AG20443 (cell line): ENCODE data around the gene PI4KA.
"Not testable (repeated sequence)": the region's sequence is repeated elsewhere in the genome, so short reads cannot be mapped to it uniquely, and the experiment has no call there.

Experiments
- DNase-seq: peaks from one replicate; pipeline ENCODE4 v3.0.0; 2012; ENCODE audit warnings: low spot score, mixed read lengths

The PI4KA gene

GRCh38 chr22:20724676-20725454 lies 133.7 kb downstream of the PI4KA start:
- no peak for DNase-seq

- DNase-seq = no peak
These were observed 137.0 kb downstream of the PI4KA start for GRCh38 chr22:20721409-20722218.

GRCh38 chr22:20720692-20721408 lies 137.8 kb downstream of the PI4KA start:
- no peak for DNase-seq

GRCh38 chr22:20718727-20719126 lies 139.9 kb downstream of the PI4KA start:
- DNase-seq = not testable (repeated sequence)

GRCh38 chr22:20717981-20718380 lies 140.6 kb downstream of the PI4KA start:
- DNase-seq = not testable (repeated sequence)

- not testable (repeated sequence) for DNase-seq
These were observed 141.3 kb downstream of the PI4KA start for GRCh38 chr22:20717213-20717866.

- not testable (repeated sequence) for DNase-seq
These were observed 145.5 kb downstream of the PI4KA start for GRCh38 chr22:20713116-20713515.

GRCh38 chr22:20709966-20710365 lies 148.6 kb downstream of the PI4KA start:
- not testable (repeated sequence) for DNase-seq

- not testable (repeated sequence) for DNase-seq
These were observed 151.0 kb downstream of the PI4KA start for GRCh38 chr22:20707549-20708118.

- not testable (repeated sequence) for DNase-seq
These were observed 154.6 kb downstream of the PI4KA start for GRCh38 chr22:20703816-20704609.

- DNase-seq = not testable (repeated sequence)
These were observed 155.2 kb downstream of the PI4KA start for GRCh38 chr22:20703414-20703806.

GRCh38 chr22:20702546-20703413 lies 155.8 kb downstream of the PI4KA start:
- peak; percentile 95 for DNase-seq

- DNase-seq = not testable (repeated sequence)
These were observed 156.5 kb downstream of the PI4KA start for GRCh38 chr22:20702175-20702545.

GRCh38 chr22:20701680-20702136 lies 156.9 kb downstream of the PI4KA start:
- DNase-seq = not testable (repeated sequence)

GRCh38 chr22:20700347-20700746 lies 158.3 kb downstream of the PI4KA start:
- not testable (repeated sequence) for DNase-seq

GRCh38 chr22:20699856-20700255 lies 158.8 kb downstream of the PI4KA start:
- not testable (repeated sequence) for DNase-seq

GRCh38 chr22:20697481-20698113 lies 161.0 kb downstream of the PI4KA start:
- peak; percentile 67 for DNase-seq

- not testable (repeated sequence) for DNase-seq
These were observed 162.6 kb downstream of the PI4KA start for GRCh38 chr22:20696056-20696455.

- DNase-seq = not testable (repeated sequence)
These were observed 163.4 kb downstream of the PI4KA start for GRCh38 chr22:20695205-20695604.
